ENCODE data around the gene RALB.

DNA sequence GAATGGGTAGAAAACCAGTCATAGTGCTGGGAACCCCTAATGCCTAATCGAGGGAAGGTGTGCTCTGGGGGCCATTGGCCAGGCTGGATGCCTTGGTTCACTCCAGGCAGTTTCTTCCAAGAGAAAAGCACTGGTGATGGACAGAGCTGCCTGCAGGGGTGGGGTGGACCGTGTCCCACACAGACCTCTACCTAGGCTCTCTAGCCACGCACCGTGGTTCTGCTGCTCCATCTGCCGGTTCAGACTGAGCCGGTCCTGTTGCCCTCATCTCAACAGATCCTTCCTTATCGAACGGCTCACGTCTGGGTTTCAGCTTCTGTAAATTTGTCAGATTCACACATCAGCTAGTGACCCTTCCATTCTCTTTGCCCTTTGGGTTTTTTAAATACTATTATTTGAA is 46.4 kb downstream of the RALB start:
- TF ChIP-seq CTCF (IDR thresholded peaks at IDR 0.05) (no peak), POLR2A (IDR thresholded peaks at IDR 0.05) (no peak), POLR2AphosphoS5 (IDR thresholded peaks at IDR 0.05) (no peak)
